GM19397 (cell line): ENCODE data around the gene CTNNA3.

Experiments used
- ATAC-seq: cut with Tn5 transposase; IDR thresholded peaks from one replicate; pipeline ENCODE4 v1.9.1; 2021; ENCODE audit warnings: mild to moderate bottlenecking, moderate library complexity; ENCODE audit not compliant: unreplicated experiment

Gene CTNNA3

DNA sequence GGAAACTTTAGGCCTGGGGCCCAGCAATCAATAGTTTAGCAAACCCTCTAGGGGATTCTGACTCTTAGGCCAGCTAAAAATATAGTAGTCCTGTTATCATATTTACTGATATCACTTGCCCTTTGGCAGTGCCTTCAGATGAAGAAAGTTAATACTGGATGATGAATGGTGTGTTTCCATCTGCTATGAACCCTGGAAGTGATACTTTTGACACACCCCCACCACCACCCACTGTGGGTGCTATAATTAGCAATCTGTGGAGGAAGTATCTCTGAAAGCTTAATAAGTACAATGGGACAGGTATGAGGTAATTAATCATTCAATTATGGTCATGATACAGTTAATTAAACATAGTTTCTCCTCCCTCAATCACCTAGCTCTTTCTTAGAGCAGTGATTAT, 860.6 kb downstream of the CTNNA3 start:
- ATAC-seq, result no peak

DNA sequence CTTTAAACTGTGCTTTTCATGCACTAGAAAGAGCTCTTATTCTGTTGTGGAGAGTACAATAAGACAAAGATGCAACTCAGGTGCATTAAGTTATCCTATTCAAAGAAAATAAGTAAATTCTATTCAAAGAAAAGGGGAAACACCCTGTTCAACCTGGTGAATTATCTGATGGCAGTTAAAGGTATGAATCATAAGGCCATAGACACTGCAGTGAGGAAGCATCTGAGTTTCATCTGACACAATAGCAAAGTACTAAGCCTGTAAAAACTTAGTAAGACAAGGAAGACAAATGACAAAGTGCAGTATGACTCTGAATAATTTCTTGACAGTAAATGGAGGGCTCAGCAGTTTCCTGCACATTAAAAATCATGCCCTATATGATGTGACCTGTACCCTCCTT, 861.2 kb downstream of the CTNNA3 start:
- no peak for ATAC-seq

DNA sequence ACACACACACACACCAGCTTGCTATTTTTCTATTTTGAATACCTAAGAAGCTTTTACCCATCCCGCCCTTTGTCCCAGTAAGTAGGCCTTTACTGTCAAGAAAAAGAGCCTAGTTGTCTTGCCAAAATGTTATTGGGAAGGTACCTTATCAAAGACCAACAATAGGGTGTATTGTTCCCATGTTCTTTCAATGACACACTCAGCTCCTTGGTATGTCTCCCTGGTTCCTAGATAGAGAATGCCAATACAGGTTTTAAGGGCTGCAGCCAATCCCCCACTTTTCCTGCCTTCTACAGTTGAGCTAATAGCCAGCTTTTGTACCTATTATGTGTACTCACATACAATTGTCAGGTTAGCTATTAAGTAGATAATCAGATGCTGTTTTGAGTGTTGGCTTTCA, 862.1 kb downstream of the CTNNA3 start:
- ATAC-seq, result no peak

DNA sequence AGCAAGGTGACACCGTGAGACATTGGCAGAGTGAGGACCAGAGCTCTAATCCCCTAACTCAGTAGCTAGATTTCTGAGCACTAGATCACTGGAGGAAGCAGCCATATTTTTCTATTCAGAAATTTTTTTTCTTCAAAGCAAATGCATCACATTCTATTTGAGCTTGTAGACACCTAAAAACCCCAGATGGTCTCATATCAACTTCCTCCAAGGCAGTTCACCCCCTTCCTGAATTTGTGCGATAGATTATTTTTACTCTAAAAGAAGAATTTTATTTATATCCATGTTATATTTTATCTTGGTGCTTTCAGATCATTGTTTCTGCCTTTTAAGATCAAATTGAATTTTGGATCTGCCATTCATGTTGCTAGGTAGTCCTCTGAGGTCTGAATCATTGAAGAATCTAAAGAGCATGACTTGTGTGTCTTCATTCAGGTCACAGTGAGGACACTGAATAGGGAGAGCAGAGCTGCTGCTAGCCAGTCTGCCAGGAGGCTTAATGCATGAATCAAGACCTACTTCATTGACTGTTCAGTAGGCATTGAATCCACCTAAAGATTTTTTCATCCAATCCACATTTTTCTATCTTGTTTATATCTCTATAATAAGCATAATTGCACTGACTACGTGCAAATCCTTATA, 863.1 kb downstream of the CTNNA3 start:
- ATAC-seq, result no peak

DNA sequence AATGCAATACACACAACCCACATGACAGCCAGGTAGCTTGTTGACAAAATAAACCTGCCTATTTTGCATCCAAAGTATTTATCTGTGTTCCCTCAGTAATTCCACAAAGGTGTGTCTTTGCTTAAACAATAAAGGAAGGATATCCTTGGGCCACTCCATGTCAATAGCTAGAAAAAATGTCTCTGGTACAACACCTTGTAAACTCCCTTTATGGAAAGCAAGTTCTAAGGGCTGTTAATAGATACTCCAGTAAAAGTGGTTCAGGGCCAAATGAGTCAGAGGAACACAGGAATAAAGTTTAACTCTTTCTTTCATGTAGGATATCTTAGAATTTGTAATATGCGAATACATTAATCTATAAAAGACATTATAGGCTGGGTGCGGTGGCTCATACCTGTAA, 867.0 kb downstream of the CTNNA3 start:
- no peak for ATAC-seq

DNA sequence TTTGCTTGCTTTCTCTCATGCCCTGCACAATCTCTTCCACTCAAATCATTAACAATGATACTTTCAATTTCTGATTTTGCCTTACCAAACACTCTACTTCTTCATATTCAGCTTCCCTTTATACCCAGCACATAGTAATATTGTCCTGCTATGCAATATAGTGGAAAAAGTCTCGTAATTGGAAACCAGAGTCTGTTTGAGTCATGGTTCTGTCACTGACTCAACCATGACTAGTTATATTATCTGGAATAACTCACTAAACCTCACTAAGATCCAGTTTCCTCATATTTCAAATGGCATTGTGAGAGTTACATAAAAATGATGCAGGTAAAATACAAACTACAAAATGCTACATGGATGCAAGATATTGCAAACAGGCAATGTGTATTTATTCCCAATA, 868.6 kb downstream of the CTNNA3 start:
- ATAC-seq, result no peak

DNA sequence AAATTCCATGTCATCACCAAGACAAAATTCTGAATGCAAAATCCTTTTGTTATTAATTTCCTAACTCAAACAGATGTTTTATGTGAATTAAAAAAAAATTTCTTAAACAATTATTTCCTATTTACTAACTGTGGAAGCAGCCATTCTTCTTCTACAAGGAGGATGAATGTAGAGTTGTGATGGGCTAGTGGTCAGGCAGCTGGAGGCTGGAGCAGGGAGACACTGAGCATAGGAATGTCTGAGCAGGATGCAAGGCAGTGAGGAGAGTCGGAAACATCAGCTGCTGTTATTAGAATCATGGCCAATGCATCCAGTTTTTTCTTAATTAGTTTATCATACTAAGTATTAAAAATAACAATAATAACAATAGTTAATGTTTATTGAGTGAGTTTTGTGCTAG, 872.7 kb downstream of the CTNNA3 start:
- ATAC-seq, result no peak

DNA sequence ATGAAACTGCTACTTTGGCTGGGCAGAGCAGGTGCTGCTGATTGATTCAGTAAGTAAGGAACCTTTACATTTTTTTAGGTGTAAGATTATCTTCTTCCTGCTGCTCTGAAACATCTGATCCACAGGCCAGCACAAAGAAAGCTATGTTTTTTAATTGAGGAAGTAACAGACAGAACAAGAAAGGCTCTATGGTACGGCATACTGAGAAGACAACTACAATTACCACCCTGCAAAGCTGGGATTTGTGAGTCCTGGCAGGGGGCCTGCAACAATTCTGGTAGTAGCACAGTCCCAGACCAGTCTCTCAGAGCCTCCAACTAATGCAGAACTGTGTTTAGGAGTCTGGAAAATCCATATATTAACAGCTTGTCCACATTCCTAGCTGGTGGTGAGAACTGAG, 873.2 kb downstream of the CTNNA3 start:
- no peak for ATAC-seq

DNA sequence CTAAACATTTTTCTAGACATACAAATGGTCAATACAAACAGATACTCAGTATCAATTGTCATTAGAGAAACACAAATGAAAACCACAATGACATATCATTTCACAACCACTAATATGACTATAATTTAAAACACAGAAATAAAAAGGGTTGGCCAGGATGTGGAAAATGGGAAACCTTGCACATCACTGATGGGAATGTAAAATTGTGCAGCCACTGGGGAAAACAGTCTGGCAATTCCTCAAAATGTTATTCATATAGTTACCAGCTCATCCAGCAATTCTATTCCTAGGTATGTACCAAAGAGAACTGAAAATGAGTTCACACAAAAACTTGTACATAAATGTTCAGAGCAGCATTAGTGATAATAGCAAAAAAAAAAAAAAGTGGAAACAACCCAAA, 876.3 kb downstream of the CTNNA3 start:
- ATAC-seq, result no peak

DNA sequence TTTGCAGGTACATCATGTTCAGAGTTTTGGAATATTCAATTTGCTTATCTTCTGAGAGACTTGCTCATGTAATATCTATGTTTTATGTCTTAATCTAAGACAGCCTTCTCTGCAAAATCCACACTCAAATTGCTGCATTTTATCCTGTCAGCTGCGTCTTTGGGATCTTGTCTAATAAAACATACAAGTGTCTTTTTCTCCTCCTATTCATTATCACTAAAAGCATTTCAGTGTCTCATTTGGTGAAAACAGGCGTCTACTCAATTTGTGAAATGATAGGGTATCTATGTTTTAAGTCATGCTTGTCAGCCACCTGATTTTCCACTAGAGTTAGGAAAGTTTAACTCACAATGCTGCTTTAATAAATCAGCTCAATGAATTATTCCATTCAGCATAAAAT, 882.9 kb downstream of the CTNNA3 start:
- ATAC-seq, result no peak

DNA sequence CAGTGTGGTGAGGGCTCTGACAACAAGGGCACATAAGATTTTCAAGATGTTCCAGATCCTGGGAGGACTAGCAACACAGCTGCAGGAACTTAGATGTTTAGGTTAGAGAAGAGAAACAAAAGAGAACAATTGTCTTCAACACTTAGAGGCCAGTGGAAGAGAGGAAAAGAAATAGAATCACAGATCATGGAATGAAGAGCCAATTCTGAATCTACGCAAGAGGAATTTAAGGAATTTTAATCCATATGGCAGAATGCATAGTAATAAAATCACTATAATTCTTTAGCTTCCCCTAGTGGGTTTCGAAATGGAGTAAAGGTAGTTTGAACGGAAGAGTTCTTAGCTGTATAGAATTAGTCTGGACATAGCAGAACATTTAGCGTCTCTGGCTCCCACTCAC, 884.8 kb downstream of the CTNNA3 start:
- no peak for ATAC-seq

DNA sequence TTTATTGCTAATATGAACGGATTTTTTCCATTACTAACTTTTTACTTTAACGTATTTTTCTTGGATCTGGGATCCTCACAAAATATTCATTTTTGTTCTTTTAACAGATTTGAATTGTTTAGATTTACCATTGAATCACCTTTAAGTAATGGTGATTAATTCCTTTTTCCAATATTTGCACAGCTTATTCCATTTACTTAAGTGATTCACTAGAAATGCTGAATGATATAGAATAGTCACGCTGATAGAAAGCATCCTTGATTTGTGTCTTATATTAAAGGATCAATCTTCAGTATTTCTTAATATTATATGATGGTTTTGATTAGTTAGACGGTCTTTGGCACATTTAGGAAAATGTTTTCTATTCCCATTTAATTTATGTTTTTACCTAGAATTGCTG, 886.6 kb downstream of the CTNNA3 start:
- ATAC-seq, result no peak

DNA sequence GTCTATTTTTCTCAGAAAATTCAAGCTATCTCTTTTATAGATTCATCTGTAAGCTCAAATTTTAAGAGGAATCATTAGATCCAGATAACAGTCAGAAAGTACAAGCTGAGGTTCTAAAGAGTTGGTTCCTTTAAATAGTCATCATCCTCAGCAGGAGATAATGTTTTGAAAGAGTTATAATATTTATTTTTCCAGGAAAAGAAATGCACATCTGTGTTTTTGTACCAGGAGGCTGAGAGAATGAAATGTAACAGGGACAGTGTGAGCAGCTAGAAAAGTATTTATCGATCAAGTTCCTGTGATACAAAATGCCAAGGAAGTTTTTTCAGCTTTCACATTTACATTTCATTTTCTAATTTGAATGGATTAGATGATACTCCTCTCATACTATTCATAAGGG, 890.4 kb downstream of the CTNNA3 start:
- no peak for ATAC-seq

DNA sequence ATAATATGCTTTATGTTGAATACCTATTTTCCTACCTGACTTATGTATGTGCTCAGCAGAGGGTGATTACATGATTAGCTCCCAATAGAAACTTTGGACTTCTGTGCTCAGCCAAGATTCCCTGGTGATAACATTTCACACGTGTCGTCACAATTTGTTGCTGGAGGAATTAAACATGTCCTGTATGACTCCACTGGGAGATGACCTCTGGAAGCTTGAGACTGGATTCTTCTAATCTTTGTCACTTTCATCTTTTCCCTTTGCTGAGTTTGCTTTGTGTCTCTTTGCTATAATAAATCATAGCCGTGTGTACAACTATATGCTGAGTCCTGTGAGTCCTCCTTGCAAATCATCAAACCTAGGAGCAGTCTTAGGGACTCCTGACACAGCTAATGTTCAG, 891.0 kb downstream of the CTNNA3 start:
- no peak for ATAC-seq

DNA sequence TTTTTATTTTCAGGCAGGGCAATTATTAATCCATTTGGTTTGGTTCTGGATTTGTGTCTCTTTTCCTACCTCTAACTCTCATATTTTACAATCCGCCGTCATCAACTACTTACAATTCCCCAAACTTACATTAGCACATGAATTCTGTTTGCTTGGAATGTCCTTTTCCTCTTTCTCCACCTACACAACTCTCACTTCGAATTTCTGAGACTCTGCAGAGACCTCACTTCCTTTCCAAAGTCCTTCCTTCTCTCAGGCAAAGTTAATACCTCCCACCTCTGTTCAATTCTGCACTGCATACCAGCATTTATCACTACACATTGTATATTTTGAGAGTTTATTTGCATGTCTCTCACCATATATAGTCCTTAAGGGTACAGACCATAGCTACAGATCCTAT, 892.8 kb downstream of the CTNNA3 start:
- no peak for ATAC-seq

DNA sequence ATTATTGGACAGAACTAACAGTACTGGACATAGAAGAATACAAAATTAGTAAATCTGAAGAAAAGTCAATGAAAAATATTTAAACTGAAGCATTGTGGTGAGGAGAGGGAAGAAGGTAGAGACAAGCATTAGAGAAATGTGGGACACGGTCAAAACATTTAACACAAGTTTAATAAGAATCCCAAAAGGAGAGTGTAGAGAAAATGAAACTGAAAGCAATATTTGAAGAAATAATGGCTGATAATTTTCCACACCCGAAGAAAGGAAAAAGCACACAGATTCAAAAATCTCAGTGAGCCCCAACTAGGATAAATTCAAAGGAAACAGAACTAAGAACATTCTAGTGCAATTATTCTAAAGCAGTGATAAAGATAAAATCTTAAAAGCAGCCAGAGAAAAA, 896.5 kb downstream of the CTNNA3 start:
- no peak for ATAC-seq

DNA sequence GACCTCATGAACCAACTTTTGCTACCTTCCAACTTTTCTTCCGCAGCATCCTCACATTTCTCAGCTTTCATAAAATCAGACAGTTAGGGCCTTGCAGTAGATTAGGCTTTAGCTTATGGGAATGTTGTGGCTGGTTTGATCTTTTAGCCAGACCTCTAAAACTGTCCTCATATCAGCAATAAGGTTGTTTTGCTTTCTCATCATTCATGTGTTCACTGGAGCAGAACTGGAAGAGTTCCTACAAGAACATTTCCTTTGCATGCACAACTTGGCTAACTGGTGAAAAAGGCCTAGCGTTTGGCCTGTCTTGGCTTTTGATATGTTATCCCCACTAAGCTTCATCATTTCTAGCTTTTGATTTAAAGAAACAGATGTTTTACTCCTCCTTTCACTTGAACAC, 900.1 kb downstream of the CTNNA3 start:
- no peak for ATAC-seq

DNA sequence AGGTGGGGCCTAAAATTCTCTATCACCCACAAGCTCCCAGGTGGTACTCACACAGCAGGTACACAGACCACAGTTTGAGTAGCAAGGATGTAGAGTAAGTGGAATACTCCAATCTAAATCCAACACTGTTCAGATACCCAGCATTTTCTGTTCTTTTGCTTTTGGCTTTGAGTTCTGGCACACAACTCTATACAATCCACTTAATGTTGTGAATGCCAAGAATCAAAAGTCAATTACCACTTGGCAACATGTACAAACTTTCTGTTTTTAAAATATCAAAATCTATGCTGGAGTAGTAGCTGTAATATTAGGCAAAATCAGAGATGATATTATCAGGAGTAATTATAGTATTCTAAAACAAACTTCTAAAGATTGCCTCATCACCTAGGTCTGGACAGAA, 903.6 kb downstream of the CTNNA3 start:
- ATAC-seq, result no peak

DNA sequence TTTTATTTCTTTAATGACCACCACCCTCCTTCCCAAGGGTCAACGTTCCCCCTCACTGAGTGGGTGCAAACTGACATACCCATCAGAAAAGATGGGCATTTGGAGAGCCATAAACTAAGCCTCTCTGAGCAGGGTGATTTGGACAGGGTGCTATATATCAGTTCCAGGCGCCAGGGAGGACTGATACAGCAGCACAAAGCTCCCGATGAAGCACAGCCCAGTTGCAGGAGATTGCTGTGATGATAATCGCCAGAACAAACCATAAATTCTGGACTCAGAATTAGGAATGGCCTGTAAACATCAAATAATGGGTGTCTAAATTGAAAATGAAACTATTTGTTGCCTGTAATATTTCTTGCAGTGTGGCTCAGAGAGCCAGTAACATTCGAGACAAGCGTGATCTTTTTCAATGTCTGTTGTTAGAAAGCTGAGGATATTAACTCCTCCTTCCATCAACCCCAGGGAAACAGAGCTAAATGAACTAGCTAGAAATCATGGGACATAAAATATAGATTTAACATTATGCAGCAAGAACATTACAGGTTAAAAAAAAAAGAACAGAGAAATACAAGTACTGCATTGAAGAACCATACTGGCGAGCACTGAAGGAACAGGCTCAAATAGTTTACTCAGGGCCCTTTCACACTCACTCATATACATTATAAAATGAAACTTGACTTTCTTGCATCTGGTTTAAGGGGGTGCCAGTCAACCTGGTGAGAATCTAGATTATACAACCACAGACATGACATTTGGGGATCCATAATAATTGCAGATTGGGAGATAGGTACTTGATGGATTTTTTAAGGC, 907.6 kb downstream of the CTNNA3 start:
- no peak for ATAC-seq

DNA sequence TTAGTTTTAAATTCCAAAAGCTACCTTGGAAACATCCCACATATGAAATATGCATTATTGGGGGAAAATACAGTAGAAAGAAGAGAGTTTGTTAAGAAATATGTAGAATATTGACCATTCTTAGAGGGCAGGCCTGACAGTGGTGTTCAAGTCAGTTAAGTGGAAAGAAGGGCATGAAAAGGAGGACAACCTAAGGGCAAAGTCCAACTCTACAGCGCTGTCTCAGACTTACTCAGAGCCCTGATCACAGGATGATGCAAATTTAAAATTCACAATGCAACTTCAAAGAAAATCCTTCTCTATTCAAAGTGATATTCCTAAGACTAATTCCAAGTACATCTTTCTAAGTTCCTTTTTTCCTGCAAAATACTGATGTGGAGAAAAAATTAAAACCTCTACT, 909.3 kb downstream of the CTNNA3 start:
- no peak for ATAC-seq

DNA sequence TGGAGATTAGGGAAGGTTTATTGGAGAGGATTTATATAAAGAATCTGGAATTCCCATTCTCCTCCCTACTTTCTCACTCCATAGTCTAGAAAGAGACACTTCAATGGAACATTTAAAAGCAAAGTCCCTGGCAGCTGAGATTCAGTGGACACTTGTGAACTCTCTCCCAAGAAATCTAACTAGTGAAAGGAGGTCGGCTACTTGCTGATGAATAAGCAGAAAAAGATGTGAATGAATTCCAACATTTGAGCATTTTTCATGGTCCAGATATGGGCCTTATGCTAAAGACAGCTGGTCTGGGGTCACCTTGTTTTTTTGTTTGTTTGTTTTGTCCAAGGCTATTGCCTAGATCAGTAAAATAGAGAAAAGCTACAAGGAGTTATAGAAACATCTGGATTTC, 911.2 kb downstream of the CTNNA3 start:
- no peak for ATAC-seq

DNA sequence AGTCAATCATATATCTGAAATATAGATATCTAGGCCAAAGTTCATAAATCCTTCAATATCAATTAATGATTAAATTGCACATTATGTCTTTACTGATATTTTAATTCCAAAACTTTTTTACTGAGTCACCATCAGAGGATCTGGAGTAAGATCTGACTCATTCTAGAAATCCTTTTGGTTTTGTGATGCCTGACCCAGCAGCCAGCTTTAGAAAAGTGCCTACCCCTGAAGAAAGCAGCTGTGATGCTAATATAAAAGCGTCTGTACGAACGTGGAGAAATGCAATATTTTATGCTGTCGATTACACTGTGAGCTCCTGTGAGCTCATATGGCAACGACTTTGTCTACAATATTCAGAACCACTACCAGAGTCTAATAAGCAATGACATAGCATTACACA, 912.7 kb downstream of the CTNNA3 start:
- ATAC-seq, result no peak

DNA sequence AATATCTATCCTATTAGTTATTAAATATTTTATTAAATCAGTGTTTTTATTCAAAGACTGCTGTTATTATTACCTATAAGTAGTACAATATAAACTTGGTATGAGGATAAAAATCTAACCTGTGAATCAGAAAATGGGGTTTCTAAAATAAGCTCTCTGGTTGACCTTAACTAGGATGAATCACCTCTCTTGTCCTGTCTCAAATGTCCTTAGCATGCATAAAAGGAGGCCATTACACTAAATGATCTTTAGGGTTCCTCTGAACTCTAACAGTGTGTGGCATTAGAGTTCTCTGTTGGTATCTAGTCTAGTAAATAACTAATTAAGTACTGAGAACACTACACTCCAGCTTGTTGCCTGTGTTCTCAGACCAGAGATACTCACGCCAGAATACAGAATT, 913.2 kb downstream of the CTNNA3 start:
- ATAC-seq, result no peak
